Measurements from ENCODE around the gene SIRT6.
"Not testable (repeated sequence)": the region's sequence is repeated elsewhere in the genome, so short reads cannot be mapped to it uniquely, and the experiment has no call there.

The SIRT6 gene

DNA sequence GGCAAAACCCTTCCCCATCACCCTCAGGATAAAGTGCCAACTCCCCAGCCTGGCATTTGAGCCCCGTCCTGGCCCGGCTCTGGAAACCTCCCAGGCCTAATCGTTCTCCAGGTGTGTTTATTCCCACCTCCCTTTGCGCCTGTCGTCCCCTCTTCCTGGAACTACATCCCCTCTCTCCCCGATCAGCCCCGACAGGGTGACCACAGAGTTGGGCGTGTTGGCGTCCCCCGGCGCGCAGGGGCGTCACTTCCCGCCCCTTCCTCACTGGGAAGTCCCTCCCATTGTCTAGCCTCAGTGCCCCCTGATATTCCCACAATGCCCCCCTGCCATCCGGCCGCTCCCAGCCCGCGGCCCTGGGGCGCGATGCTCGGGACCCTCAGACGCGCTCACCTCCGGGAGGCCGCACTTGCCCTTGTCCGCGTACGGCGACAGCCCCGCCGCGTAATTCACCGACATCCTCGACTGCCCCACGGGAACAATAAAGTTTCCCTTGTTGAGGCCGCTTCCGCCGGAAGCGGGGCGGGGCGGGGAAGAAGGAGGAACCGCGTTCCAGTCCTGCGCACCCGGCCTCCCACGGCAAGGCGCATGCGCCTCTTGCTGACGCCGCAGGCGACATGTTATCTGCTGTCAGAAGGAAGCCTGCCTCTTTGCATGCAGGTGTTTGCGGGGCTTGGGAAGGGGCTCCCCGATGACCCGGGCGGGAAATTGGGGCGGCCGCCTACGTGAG is at the start of gene SIRT6, which contains the start of gene ANKRD24:
Gene SIRT6, minus strand, starts transcription at position 480 of the 727 bp plus-strand sequence. Its CDS starts 24 bp downstream, at position 456.
Gene ANKRD24, plus strand, starts transcription at position 606 of the 727 bp plus-strand sequence. CDS start 3,737 bp downstream, outside the sequence.
- DNase-seq (ENCODE audit: low read depth) = peak; percentile 83
- H3K4me3 ChIP-seq (ENCODE audit: low read depth, low read length) = peak within 1 kb of the TSS; percentile 97
- TF ChIP-seq, protein P1, sequence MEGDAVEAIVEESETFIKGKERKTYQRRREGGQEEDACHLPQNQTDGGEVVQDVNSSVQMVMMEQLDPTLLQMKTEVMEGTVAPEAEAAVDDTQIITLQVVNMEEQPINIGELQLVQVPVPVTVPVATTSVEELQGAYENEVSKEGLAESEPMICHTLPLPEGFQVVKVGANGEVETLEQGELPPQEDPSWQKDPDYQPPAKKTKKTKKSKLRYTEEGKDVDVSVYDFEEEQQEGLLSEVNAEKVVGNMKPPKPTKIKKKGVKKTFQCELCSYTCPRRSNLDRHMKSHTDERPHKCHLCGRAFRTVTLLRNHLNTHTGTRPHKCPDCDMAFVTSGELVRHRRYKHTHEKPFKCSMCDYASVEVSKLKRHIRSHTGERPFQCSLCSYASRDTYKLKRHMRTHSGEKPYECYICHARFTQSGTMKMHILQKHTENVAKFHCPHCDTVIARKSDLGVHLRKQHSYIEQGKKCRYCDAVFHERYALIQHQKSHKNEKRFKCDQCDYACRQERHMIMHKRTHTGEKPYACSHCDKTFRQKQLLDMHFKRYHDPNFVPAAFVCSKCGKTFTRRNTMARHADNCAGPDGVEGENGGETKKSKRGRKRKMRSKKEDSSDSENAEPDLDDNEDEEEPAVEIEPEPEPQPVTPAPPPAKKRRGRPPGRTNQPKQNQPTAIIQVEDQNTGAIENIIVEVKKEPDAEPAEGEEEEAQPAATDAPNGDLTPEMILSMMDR (IDR thresholded peaks at IDR 0.05; ENCODE audit: low read depth, low read length, missing control alignments) = no peak
- in situ Hi-C loops (cut with HindIII; ENCODE audit: low sequenced_read_pairs) = no loop called here

DNA sequence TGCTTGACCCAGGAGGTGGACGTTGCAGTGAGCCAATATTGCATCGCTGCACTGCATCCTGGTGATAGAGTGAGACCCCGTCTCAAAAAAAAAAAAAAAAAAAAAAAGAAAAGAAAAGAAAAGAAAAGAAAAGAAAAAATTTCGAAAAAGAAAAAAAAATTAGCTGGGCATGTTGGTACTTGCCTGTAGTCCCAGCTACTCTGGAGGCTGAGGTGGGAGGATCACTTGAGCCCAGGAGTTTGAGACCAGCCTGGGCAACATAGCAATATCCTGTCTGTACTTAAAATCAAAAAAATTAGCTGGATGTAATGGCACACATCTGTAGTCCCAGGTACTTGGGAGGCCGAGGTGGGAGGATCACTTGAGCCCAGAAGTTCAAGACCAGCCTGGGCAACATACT is 49.8 kb upstream of the SIRT6 start:
- DNase-seq (ENCODE audit: low read depth); in situ Hi-C loops (cut with HindIII; ENCODE audit: low sequenced_read_pairs): not testable (repeated sequence)

DNA sequence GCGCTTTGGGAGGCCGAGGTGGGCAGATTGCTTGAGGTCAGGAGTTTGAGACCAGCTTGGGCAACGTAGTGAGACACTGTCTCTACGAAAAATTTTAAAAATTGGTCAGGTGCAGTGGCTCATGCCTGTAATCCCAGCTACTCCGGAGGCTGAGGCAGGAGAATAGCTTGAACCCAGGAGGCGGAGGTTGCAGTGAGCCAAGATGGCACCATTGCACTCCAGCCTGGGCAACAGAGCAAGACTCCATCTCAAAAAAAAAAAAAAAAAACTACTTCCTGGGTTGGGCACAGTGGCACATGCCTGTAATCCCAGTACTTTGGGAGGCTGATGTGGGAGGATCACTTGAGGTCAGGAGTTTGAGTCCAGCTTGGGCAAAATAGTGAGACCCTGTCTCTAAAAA is 49.2 kb upstream of the SIRT6 start:
- H3K4me3 ChIP-seq (ENCODE audit: low read depth, low read length); in situ Hi-C loops (cut with HindIII; ENCODE audit: low sequenced_read_pairs); DNase-seq (ENCODE audit: low read depth): not testable (repeated sequence)

More for the DNA sequence above, 49.8 kb upstream of the SIRT6 start:
- H3K4me3 ChIP-seq (ENCODE audit: low read depth, low read length) = not testable (repeated sequence)

DNA sequence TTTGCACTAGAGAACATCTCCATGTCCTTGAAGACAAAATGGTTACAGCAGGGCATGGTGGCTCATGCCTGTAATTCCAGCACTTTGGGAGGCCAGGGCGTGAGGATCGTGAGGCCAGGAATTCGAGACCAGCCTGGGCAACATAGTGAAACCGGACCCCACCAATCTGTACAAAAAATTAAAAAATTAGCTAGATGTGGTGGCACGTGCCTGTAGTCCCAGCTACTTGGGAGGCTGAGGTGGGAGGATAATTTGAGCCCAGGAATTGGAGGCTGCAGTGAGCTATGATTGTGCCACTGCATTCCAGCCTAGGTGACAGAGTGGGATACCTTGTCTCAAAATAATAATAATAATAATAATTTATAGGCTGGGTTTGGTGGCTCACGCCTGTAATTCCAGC is 47.9 kb upstream of the SIRT6 start:
- DNase-seq (ENCODE audit: low read depth); H3K4me3 ChIP-seq (ENCODE audit: low read depth, low read length); in situ Hi-C loops (cut with HindIII; ENCODE audit: low sequenced_read_pairs): not testable (repeated sequence)

DNA sequence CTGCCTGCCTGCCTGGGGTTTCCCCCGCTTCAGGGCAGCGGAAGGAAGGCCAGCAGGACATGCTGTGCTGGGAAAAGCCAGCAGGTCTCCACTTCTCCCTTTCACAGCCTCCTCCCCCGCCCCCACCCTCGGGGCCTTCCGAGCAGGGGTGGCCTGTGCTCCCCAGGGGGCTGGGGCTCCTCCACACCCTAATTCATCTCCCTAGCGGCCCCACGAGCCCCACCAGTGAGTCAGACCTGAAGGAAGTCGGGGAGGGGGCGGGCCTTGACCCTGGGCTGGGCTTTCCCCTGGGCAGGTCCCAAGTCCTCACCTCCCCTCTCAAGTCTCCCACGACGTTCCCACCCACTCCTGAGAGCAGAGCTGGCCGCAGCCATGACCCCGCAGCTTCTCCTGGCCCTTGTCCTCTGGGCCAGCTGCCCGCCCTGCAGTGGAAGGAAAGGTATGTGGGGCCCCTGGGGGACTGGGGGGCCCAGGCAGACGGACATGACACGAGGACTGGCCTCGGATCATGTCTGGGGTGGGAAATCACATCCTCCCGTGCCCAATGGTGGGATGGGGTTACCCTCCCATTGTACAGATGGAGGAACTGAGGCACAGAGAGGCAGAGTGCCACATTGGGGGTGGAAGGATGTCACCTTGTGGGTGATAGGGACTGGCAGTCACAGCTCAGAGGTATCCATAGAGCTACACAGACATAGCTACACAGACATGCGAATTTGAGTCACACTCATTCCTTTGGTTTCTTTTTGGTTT is 47.0 kb upstream of the SIRT6 start, which contains the start of gene EBI3:
Gene EBI3, plus strand, starts transcription at position 345 of the 753 bp plus-strand sequence. Its CDS starts 28 bp downstream, at position 373.
- TF ChIP-seq, protein P1 (IDR thresholded peaks at IDR 0.05; ENCODE audit: low read depth, low read length, missing control alignments) = no peak
- H3K4me3 ChIP-seq (ENCODE audit: low read depth, low read length) = no peak within 1 kb of the TSS
- no peak for DNase-seq (ENCODE audit: low read depth)
- in situ Hi-C loops (cut with HindIII; ENCODE audit: low sequenced_read_pairs) = no loop called here

DNA sequence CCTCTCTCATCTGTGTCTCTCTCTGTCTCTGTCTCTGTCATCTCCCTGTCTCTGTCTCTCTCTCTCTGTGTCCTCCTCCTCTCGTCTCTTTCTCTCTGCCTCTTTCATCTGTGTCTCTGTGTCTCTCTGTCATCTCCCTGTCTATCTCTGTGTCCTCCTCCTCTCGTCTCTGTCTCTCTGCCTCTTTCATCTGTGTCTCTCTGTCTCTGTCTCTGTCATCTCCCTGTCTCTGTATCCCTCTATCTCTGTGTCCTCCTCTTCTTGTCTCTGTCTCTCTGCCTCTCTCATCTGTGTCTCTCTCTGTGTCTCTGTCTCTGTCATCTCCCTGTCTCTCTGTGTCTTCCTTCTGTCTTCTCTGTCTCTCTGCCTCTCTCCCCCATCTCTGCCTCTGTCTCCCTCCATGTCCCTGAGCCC is 46.4 kb upstream of the SIRT6 start:
- H3K4me3 ChIP-seq (ENCODE audit: low read depth, low read length) = no peak overlapping the region
- TF ChIP-seq, protein P1 (IDR thresholded peaks at IDR 0.05; ENCODE audit: low read depth, low read length, missing control alignments) = no peak
- in situ Hi-C loops (cut with HindIII; ENCODE audit: low sequenced_read_pairs) = no loop called here
- no peak for DNase-seq (ENCODE audit: low read depth)

DNA sequence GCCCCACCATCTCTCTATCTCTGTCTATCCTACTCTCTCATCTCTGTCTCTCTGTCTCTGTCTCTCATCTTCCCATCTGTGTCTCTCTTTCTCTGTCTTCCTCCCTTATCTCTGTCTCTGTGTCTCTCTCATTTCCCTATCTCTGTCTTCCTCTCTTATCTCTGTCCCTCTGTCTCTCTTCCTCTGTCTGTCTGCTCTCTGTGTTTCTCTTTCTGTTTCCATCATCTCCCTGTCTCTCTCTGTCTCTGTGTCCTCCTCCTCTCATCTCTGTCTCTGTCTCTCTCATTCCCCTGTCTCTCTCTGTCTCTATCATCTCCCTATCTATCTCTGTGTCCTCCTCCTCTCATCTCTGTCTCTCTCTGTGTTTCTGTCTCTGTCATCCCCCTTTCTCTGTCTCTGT is 45.4 kb upstream of the SIRT6 start:
- TF ChIP-seq, protein P1 (IDR thresholded peaks at IDR 0.05; ENCODE audit: low read depth, low read length, missing control alignments) = no peak
- DNase-seq (ENCODE audit: low read depth) = no peak
- in situ Hi-C loops (cut with HindIII; ENCODE audit: low sequenced_read_pairs) = no loop called here
- H3K4me3 ChIP-seq (ENCODE audit: low read depth, low read length) = no peak overlapping the region

DNA sequence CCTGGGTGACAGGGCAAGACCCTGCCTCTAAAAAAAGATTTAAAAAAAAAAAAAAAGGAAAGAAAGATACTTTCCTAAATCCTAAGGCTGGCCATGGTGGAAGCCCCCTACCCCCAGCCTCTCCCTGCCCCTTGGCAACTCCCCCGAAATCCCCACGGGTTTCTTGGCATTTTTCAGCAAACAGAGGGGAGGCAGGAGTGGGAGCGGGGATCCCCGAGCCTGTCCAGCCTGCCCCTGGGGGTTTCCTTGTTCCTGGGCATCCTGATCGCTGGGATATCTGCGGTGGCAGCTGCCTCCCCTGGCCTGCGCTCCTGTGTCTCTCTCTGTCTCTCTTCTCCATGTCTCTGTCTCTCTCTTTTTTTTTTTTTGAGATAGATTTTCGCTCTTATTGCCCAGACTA is 43.5 kb upstream of the SIRT6 start:
- no peak overlapping the region for H3K4me3 ChIP-seq (ENCODE audit: low read depth, low read length)
- no peak for DNase-seq (ENCODE audit: low read depth)
- in situ Hi-C loops (cut with HindIII; ENCODE audit: low sequenced_read_pairs) = no loop called here
- TF ChIP-seq, protein P1 (IDR thresholded peaks at IDR 0.05; ENCODE audit: low read depth, low read length, missing control alignments) = no peak
